ENCODE results near the gene KANSL1L. TPM values are rescaled to one million over a fixed set of nuclear protein-coding genes. Genes with fewer than 3 reads are reported as not detected.

The KANSL1L gene
- total and polyA plus RNA-seq, 9 of the 15 experiments (the other 6 are each of a cell fraction or from before 2014, with no cell fraction given): 1.3 to 6.7 (median 2.4) TPM

DNA sequence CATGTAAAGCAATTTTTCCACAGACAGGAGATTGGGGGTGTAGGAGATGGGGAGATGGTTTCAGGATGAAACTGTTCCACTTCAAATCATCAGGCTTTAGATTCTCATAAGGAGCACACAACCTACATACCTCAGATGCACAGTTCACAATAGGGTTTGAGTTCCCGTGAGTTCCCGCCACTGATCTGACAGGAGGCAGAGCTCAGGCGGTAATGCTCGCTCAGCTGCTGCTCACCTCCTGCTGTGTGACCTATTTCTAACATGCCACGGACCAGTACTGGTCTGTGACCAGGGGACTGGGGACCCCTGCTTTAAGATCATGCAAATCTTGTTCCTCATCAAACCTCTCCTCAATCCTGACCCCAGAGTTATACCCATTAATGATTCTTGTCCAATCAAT, 98.7 kb downstream of the KANSL1L start (continued):
- TF ChIP-seq MBD2 (IDR thresholded peaks at IDR 0.05; ENCODE audit: borderline replicate concordance, low read depth): no peak
- no peak for TF ChIP-seq CHD2 (IDR thresholded peaks at IDR 0.05; ENCODE audit: low read depth, low read length)
- TF ChIP-seq, protein P1, sequence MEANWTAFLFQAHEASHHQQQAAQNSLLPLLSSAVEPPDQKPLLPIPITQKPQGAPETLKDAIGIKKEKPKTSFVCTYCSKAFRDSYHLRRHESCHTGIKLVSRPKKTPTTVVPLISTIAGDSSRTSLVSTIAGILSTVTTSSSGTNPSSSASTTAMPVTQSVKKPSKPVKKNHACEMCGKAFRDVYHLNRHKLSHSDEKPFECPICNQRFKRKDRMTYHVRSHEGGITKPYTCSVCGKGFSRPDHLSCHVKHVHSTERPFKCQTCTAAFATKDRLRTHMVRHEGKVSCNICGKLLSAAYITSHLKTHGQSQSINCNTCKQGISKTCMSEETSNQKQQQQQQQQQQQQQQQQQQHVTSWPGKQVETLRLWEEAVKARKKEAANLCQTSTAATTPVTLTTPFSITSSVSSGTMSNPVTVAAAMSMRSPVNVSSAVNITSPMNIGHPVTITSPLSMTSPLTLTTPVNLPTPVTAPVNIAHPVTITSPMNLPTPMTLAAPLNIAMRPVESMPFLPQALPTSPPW (CRISPR knock-in tag; IDR thresholded peaks at IDR 0.05): no peak
- no peak for TF ChIP-seq CCAR2 (IDR thresholded peaks at IDR 0.05; ENCODE audit: low read depth, low read length)
- TF ChIP-seq CTBP1 (IDR thresholded peaks at IDR 0.05; ENCODE audit: borderline replicate concordance): no peak
- no peak for TF ChIP-seq TBL1XR1 (IDR thresholded peaks at IDR 0.05; ENCODE audit: low read length in 2 of 2)

DNA sequence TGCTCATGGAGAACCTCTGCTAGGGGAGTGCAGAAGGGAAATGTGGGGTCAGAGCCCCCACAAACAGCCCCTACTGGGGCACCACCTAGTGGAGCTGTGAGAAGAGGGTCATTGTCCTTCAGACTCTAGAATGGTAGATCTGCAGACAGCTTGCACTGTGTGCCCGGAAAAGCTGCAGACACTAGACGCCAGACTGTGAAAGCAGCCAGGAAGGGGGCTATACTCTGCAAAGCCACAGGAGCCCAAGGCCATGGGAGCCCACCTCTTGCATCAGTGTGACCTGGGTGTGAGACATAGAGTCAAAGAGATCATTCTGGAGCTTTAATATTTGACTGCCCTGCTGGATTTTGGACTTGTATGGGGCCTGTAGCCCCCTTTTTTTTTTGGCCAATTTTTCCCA, 107.9 kb downstream of the KANSL1L start:
- Histone ChIP-seq H3K9ac (ENCODE audit: insufficient read depth in 1 of 2, low read depth in 2 of 2, low read length in 2 of 2) (no peak overlapping the region), H3K4me1 (replicated peaks in 1 of 2; ENCODE audit: control insufficient read depth in 2 of 2, insufficient read depth in 2 of 2, low read length in 2 of 2) (no peaks in the 10 kb centered on the region), H3K27me3 (ENCODE audit: control insufficient read depth in 2 of 2, insufficient read depth in 2 of 2, low read length in 2 of 2) (no peaks in the 10 kb centered on the region), H3K9me3 (replicated peaks; ENCODE audit: control insufficient read depth, insufficient read depth, low read depth, low read length) (no peaks in the 10 kb centered on the region), H2AFZ (ENCODE audit: low read depth, low read length) (no peak overlapping the region), H3K4me3 (no peak overlapping the region), H3K4me2 (ENCODE audit: insufficient read depth, low read length) (no peak overlapping the region), H3K36me3 (ENCODE audit: control insufficient read depth, insufficient read depth, low read length) (no peaks in the 10 kb centered on the region), H3K27ac (ENCODE audit: extremely low read depth, low read depth, low read length) (no peak overlapping the region), H4K20me1 (replicated peaks; ENCODE audit: control insufficient read depth, insufficient read depth, low read length) (no peaks in the 10 kb centered on the region), H3K79me2 (ENCODE audit: control insufficient read depth, insufficient read depth, low read length) (no peaks in the 10 kb centered on the region), H3K9me1 (ENCODE audit: control insufficient read depth, insufficient read depth, low read length) (no peaks in the 10 kb centered on the region)
- intact Hi-C loops (cut with micrococcal nuclease): no loop called here
- in situ Hi-C loops (cut with MboI): no loop called here
- no peak for ATAC-seq
- POLR2A ChIA-PET: no interaction called here
- WGBS (ENCODE audit: insufficient coverage, low coverage, missing lambda C conversion rate): 17% methylated on average over 1 of the region's 2 CpGs
- no peak for DNase-seq (ENCODE audit: extremely low read depth in 1 of 4, low spot score in 3 of 4)
- CTCF ChIA-PET (ENCODE audit: low intra/inter-chr PET ratio): no interaction called here
- no peak for FAIRE-seq
- BruUV-seq (replicated peaks): no TSS peak
- TF ChIP-seq, protein P2, sequence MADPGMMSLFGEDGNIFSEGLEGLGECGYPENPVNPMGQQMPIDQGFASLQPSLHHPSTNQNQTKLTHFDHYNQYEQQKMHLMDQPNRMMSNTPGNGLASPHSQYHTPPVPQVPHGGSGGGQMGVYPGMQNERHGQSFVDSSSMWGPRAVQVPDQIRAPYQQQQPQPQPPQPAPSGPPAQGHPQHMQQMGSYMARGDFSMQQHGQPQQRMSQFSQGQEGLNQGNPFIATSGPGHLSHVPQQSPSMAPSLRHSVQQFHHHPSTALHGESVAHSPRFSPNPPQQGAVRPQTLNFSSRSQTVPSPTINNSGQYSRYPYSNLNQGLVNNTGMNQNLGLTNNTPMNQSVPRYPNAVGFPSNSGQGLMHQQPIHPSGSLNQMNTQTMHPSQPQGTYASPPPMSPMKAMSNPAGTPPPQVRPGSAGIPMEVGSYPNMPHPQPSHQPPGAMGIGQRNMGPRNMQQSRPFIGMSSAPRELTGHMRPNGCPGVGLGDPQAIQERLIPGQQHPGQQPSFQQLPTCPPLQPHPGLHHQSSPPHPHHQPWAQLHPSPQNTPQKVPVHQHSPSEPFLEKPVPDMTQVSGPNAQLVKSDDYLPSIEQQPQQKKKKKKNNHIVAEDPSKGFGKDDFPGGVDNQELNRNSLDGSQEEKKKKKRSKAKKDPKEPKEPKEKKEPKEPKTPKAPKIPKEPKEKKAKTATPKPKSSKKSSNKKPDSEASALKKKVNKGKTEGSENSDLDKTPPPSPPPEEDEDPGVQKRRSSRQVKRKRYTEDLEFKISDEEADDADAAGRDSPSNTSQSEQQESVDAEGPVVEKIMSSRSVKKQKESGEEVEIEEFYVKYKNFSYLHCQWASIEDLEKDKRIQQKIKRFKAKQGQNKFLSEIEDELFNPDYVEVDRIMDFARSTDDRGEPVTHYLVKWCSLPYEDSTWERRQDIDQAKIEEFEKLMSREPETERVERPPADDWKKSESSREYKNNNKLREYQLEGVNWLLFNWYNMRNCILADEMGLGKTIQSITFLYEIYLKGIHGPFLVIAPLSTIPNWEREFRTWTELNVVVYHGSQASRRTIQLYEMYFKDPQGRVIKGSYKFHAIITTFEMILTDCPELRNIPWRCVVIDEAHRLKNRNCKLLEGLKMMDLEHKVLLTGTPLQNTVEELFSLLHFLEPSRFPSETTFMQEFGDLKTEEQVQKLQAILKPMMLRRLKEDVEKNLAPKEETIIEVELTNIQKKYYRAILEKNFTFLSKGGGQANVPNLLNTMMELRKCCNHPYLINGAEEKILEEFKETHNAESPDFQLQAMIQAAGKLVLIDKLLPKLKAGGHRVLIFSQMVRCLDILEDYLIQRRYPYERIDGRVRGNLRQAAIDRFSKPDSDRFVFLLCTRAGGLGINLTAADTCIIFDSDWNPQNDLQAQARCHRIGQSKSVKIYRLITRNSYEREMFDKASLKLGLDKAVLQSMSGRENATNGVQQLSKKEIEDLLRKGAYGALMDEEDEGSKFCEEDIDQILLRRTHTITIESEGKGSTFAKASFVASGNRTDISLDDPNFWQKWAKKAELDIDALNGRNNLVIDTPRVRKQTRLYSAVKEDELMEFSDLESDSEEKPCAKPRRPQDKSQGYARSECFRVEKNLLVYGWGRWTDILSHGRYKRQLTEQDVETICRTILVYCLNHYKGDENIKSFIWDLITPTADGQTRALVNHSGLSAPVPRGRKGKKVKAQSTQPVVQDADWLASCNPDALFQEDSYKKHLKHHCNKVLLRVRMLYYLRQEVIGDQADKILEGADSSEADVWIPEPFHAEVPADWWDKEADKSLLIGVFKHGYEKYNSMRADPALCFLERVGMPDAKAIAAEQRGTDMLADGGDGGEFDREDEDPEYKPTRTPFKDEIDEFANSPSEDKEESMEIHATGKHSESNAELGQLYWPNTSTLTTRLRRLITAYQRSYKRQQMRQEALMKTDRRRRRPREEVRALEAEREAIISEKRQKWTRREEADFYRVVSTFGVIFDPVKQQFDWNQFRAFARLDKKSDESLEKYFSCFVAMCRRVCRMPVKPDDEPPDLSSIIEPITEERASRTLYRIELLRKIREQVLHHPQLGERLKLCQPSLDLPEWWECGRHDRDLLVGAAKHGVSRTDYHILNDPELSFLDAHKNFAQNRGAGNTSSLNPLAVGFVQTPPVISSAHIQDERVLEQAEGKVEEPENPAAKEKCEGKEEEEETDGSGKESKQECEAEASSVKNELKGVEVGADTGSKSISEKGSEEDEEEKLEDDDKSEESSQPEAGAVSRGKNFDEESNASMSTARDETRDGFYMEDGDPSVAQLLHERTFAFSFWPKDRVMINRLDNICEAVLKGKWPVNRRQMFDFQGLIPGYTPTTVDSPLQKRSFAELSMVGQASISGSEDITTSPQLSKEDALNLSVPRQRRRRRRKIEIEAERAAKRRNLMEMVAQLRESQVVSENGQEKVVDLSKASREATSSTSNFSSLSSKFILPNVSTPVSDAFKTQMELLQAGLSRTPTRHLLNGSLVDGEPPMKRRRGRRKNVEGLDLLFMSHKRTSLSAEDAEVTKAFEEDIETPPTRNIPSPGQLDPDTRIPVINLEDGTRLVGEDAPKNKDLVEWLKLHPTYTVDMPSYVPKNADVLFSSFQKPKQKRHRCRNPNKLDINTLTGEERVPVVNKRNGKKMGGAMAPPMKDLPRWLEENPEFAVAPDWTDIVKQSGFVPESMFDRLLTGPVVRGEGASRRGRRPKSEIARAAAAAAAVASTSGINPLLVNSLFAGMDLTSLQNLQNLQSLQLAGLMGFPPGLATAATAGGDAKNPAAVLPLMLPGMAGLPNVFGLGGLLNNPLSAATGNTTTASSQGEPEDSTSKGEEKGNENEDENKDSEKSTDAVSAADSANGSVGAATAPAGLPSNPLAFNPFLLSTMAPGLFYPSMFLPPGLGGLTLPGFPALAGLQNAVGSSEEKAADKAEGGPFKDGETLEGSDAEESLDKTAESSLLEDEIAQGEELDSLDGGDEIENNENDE (IDR thresholded peaks at IDR 0.05; ENCODE audit: low read depth, low read length): no peak
- TF ChIP-seq, protein P3, sequence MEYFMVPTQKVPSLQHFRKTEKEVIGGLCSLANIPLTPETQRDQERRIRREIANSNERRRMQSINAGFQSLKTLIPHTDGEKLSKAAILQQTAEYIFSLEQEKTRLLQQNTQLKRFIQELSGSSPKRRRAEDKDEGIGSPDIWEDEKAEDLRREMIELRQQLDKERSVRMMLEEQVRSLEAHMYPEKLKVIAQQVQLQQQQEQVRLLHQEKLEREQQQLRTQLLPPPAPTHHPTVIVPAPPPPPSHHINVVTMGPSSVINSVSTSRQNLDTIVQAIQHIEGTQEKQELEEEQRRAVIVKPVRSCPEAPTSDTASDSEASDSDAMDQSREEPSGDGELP (CRISPR knock-in tag; IDR thresholded peaks at IDR 0.05; ENCODE audit: borderline replicate concordance): no peak

Measured in K562 (cell line).